GM18507 (cell line): ENCODE data around the gene SMTNL2.
"Not testable (repeated sequence)": the region's sequence is repeated elsewhere in the genome, so short reads cannot be mapped to it uniquely, and the experiment has no call there.

Source experiments
- DNase-seq: peaks from one replicate; pipeline ENCODE4 v3.0.0; 2011; ENCODE audit warnings: low read depth; ENCODE audit not compliant: insufficient read length; ENCODE audit errors: extremely low spot score
- FAIRE-seq: peaks from 2 replicates; lab custom pipeline; 2011; peaks lifted over from hg19 to GRCh38; lab: Jason Lieb, UNC

The SMTNL2 gene

GRCh38 chr17:4595685-4596342 lies 11.5 kb downstream of the SMTNL2 start:
- not testable (repeated sequence) for DNase-seq, FAIRE-seq

DNA sequence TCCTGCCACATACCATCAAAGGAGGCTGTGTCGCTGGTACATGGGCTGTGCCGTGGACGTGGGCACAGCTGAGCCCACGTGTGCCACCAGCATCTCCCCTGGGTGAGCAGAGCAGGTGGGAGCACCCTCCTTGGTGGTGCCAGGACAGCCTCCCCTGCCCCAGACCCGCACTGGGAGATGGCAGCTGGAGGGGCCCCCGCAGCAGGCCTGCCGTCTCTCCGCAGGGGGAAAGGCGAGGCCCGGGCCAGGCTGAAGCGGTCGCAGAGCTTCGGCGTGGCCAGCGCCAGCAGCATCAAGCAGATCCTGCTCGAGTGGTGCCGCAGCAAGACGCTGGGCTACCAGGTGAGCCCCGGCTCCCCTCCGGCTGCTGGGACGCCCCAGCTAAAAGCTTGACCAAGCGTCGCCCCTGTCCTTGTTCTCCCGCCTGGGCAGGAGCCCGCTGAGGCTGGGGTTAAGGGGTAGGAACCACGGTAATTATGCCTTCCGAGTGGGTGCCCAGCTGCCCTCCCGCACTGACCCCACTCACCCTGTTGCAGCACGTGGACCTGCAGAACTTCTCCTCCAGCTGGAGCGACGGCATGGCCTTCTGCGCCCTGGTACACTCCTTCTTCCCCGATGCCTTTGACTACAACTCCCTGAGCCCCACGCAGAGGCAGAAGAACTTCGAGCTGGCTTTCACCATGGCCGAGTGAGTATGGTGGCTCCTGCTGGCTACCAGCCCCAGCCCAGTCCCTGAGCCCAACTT lies 12.5 kb downstream of the SMTNL2 start:
- no peak for DNase-seq
- FAIRE-seq: no peak

DNA sequence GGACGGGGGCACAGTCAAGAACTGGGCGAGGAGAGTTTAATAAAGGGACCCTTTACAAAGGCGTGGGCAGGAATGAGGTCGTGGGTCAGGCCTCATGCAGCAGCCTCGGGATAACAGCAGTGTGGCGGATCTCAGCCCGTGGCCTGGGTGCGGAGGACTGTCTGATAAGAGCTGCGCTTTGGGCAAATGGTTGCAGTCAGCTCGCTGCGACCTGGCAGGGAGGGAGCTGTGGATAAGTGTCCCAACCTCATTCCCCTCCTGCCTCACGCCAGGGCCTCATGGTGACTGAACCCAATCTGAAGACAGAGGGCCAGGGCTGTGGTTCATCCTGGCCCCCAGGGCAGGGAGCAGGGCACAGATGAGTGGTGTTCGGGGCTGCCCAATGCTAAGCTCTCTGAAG lies 13.6 kb downstream of the SMTNL2 start:
- DNase-seq: no peak
- FAIRE-seq: no peak

DNA sequence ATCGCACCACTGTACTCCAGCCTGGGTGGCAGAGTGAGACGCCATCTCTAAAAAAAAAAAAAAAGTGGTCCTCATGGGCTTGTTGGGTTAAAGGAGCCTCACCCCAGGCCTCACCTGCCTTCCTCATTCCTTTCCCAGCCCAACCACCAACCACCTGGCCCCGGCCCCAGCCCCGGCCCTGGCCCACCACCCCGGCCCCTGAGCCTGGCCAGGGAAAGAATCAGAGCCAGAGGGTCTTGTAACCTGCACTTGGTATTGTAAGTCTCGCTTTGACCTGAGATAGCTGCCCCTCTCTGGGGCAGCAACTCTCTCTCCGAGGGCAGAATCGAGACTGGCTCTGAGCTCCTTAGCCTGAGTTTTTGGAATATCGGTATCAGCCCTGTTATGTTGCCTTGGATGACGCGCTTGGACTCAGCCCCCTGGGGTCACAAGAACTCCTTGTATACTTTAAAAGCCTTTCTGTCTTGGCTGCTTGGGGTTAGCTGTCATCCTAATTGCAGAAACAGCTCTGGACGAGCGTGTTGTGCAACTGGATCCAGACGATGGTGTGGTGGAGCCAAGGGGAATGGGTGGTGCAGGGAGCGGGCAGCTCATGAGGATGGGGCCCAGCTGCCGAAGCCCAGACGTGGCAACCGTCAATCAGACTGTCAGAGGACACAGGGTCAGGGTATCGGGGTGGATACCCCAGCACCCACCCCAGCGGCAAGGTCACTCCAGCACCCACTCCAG lies 14.6 kb downstream of the SMTNL2 start:
- FAIRE-seq: no peak
- no peak for DNase-seq

DNA sequence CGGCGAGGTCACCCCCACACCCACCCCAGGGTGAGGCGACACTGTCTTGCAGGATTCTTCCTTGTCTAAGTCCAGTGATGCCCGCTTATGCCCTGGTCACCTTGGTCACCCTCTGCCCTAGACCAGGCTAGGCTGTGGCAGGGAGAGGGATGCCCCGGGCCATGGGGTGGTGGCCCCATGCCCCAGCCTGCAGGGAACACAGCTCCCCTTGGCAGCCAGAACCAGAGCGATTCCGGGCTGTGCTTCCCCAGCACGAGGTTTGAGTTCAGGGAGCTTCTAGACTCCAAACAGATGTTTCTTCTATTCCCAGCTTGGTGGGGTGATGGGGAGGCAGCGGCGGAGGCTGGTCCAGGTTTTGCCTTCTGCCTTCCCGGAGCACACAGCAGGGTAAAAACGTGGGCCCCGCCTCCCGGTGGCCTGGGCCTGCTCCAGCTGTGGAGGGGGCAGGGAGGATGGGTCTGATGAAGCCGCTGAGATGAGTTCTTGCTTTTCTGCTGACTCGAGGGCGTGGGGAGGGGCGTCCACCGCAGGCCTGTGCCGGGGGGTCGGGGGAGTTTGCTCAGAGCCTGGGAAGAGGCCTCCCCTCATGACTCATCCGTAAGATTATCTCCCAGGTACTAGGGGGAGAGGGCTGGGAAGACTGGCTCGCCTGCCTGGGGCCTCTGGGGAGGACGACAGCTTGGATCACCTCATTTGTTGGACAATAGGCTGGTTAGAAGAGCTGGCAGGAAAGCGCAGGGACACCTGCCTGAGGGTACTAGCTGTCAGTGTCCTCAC lies 15.4 kb downstream of the SMTNL2 start:
- FAIRE-seq: no peak
- no peak for DNase-seq

DNA sequence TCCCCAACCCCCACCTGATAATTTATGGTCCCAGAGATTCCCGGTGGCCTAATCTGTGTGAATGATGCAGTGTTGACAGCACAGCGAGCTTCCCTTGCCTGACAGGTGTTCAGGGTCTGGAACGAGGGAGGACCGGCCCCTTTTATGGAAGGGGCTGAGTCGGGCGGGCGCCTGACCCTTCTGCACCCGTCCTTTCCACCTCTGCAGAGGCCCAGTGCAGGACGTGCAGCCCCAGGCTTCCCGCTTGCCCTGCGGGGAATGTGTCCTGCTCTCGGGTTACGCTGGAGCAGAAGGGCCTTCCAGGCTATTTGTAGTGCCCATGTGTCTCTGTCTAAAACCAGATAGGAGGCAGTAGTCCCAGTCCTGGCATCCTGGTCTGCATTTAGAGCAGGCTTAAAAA lies 16.2 kb downstream of the SMTNL2 start:
- DNase-seq (no peak), FAIRE-seq (no peak)

DNA sequence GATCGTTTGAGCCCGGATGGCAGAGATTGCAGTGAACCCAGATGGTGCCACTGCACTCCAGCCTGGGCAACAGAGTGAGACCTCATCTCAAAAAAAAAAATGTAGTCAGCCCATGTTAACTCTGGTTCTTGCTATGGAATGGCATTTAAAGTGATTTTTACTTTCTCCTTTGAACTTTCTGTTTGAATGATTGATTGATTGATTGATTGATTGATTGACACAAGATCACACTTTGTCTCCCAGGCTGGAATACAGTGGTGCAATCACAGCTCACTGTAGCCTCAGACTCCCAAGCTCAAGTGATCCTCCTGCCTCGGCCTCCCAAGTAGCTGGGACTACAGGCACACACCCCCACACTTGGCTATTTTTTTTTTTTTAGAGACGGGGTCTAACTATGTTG lies 17.0 kb downstream of the SMTNL2 start:
- DNase-seq: no peak
- FAIRE-seq: no peak

GRCh38 chr17:4602041-4602440 lies 17.7 kb downstream of the SMTNL2 start:
- no peak for DNase-seq
- no peak for FAIRE-seq

DNA sequence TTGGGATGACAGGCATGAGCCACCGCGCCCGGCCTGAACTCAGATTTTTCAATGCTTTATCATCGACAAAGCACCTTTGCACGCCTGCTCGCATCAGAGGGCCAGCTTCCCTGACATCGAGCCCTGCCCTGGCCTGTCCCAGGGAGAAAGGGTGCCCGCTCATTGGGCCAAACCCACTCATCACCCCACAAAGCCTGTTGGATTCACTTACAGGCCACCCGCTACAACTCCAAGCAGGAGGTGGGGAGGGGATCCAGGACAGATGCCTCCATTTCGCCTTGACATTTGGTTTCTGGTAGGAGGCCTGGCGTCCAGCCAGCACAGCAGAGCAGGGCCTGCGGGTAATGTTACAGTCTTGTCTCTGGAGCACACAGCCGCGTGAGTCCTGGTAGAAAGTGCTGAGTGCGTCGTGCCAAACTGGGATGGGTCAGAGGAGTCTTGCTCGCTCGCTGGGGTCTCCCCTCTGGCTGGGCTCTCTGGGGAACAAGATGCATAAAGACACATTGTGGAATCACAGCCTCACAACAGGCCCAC lies 19.8 kb downstream of the SMTNL2 start:
- no peak for DNase-seq
- no peak for FAIRE-seq

GRCh38 chr17:4604736-4605135 lies 20.4 kb downstream of the SMTNL2 start:
- not testable (repeated sequence) for FAIRE-seq, DNase-seq

GRCh38 chr17:4605826-4606225 lies 21.5 kb downstream of the SMTNL2 start:
- FAIRE-seq: no peak

DNA sequence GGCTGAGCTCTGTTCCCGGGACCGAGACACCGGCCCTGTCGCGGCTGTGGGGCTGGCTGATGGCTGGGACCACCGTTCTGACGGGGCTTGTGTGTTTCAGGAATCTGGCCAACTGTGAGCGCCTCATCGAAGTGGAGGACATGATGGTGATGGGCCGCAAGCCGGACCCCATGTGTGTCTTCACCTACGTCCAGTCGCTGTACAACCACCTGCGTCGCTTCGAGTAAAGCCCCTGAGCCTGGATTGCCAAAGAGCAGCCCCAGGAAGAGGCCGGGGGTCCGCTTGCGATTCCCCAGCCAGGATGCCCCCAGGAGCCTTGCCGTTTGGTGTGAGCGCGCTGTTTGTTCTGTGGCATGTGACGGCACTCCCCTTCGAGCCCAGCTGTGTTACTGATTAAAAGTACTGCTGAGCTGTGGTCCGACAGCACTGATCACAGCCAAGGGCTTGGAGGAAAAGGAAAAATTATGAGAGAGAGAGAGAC lies 23.0 kb downstream of the SMTNL2 start:
- FAIRE-seq (no peak), DNase-seq (no peak)

More at GRCh38 chr17:4605826-4606225, 21.5 kb downstream of the SMTNL2 start:
- DNase-seq: no peak

DNA sequence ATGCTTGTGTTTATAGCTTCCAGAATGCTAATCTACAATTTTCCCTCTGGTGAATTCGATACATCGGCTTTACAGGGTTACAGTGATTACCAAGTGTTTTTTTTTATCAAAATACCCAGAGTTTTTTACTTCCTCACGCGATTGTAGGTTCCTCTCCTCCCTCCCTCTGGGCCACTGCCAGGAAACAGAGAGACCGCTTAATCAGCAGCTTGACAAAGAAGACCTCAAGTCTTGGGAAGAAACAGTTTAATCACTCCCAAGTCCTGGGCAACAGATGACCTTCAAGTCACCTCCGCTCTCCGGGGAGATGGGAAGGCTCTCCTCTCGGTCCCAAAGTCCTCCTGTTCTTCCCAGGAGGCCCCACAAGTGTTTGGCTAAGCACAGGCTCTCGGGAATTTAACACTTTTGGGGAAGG lies 23.5 kb downstream of the SMTNL2 start:
- no peak for DNase-seq
- FAIRE-seq: no peak

DNA sequence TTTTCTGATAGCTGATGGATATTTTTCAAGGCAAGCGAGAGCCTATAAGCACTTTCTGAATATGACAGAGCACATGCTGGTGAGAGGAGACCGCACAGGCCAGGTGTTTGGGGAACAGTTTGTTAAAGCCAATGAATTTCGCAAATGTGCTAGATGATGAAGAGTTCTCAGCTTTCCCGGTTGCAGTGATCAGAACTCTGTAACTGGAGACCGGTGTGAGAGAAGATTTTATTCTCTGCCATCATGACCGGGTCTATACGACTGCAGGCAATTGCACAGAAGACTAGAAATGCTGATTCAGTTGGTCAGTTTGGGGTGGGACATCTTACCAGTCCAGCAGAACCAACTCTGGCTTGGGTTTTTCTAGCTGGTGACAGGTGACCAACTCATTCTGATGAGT lies 25.4 kb downstream of the SMTNL2 start:
- DNase-seq (no peak), FAIRE-seq (no peak)

GRCh38 chr17:4610162-4610561 lies 25.8 kb downstream of the SMTNL2 start:
- FAIRE-seq: no peak
- no peak for DNase-seq

GRCh38 chr17:4610656-4611055 lies 26.3 kb downstream of the SMTNL2 start:
- no peak for FAIRE-seq
- DNase-seq: no peak

DNA sequence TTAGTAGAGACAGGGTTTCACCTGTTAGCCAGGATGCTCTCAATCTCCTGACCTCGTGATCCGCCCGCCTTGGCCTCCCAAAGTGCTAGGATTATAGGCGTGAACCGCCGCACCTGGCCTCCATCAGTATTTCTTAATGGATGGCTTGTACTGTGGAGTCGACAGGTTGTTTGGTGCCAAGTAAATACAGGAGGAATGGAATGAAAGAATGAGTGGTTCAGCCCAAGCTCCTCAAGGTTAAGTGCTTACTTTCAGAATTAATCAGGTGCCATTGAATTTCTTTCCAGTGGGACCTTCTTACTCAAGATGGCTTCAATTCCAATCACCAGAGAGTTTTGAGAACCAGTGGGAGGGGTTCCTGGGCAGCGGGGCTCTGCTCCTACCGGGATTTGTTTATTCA lies 32.1 kb downstream of the SMTNL2 start:
- no peak for FAIRE-seq
- no peak for DNase-seq

DNA sequence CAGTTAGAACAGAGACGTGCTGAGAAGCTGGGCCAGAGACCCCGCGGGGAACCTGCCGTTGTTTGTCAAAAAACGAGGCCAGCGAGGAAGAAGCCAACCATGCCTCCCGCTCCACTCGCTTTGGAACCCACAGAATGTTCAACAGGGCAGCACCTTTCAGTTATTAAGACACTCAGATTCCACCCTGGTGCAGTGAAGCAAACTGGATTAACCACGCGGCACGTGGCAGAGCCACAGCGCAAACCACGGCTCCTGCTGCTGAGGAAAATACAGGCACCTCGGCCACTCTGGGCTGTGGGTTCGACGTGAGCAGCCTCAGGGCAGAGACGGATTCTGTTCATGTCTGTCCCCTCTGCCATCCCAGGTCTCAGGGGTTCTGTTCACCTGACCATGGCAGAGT lies 32.8 kb downstream of the SMTNL2 start:
- FAIRE-seq (no peak), DNase-seq (no peak)

DNA sequence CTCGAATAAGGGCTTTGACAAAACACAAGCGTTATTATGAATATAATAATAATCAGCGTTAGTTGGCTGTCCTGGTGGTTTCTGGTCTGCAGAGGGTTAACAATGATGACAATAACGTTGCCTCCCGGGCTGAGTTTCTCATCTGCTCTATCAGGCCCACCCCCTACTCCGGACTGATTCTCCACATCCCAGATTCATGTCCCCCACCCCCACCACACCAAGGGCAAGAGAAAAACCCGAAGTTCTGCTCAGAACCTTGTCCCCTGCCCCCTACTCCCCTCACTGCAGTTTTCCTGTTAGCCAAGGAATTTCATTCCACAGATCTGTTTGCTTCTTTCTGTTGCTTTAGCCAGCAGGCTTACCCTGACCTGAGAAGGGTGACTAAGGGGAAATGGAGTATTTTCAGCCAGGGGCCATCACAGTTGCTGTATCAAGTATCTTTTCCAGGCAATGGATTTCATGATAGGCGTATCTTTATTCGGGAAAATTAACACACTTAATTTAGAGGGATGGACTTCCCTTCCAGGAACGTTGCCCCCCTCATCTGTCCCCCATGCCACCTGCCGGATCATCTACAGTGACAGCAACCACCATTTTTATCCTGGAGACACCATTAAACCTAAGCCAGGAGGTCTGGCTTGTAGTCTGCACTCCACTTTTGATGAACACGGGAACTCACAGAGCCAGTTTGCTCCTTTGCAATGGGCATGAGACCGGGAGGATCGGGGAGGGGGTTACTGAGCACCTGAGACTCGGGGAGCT lies 33.4 kb downstream of the SMTNL2 start:
- FAIRE-seq (no peak), DNase-seq (no peak)
